Psoas muscle (tissue), 8 donors: ENCODE data around the gene PIGN. TPM values are rescaled to one million over a fixed set of nuclear protein-coding genes. Genes with fewer than 3 reads are reported as not detected.
A peak's percentile ranks its signal among the peaks of the same experiment; 100 is the strongest.

Source experiments
- ATAC-seq, 4 donors: fragments of 200-7000 bp; cut with Tn5 transposase; one replicate each; pipeline ENCODE4 v1.9.1; 2020; ENCODE audit warnings: moderate library complexity in 3 of 4, mild to moderate bottlenecking in 2 of 4
- DNase-seq, 2 donors: peaks; one replicate each; pipeline ENCODE4 v3.0.0-alpha.2; 2020
- H3K27ac ChIP-seq: fragments of 200-600 bp; one replicate; pipeline ENCODE4 v1.8.0; 2022
- H3K27me3 ChIP-seq, 3 donors: fragments of 200-600 bp in 1 of 3; one replicate each; pipeline versions ENCODE4 v1.6.1 to v1.8.0; 2013 to 2022; ENCODE audit warnings: low read length in 2 of 3, mild to moderate bottlenecking in 2 of 3, moderate library complexity in 1 of 3; ENCODE audit not compliant: insufficient read depth in 3 of 3
- H3K36me3 ChIP-seq, 2 donors: fragments of 200-600 bp in 1 of 2; one replicate each; pipeline versions ENCODE4 v1.6.1 to v1.8.0; 2013 to 2022; ENCODE audit warnings: low read depth in 1 of 2, mild to moderate bottlenecking in 1 of 2, moderate library complexity in 1 of 2; ENCODE audit not compliant: insufficient read depth in 1 of 2
- H3K4me1 ChIP-seq: fragments of 200-600 bp; one replicate; pipeline ENCODE4 v1.8.0; 2022
- H3K4me3 ChIP-seq: fragments of 200-600 bp; one replicate; pipeline ENCODE4 v1.8.0; 2022; ENCODE audit warnings: mild to moderate bottlenecking
- H3K9me3 ChIP-seq: fragments of 200-600 bp; one replicate; pipeline ENCODE4 v1.8.0; 2022
- WGBS, 3 donors: extraction: QIAGEN DNeasy Blood & Tissue Kit; methylation state at CpG; one replicate each; pipeline versions ENCODE4 v1.1.6 to v1.1.7; 2013; 5-methylcytosine and 5-hydroxymethylcytosine counted together
- intact Hi-C, 2 donors: fragments of 100-400 bp; cut with DNase I; formaldehyde crosslinking; loops; one replicate each; pipeline versions ENCODE4 v1.11.0 to v1.14.2; 2022
- polyA plus RNA-seq, 3 donors: library from polyadenylated mRNA; stranded (reverse); fragments of 200-250 nt; gene quantifications; one replicate each; pipeline ENCODE4 v1.2.3, GENCODE V29; 2013
- total RNA-seq, 4 donors: library from RNA; stranded (reverse); fragmentation: NEBNext Ultra II Directional in 2 of 4; extraction: Animal tissue kit (Norgen Biotek cat#: 25700) in 2 of 4; gene quantifications; one replicate each; pipeline versions ENCODE4 v1.2.1 to v1.2.4, GENCODE V29; 2021 to 2023
- TF ChIP-seq, protein P1 (sequence below): fragments of 200-600 bp; IDR thresholded peaks from one replicate; pipeline ENCODE4 v1.8.0; 2022; ENCODE audit warnings: antibody characterized with exemption
- donor health status: healthy with polysubstance abuse.
- donor health status: DM: no; HTN: no; CAD: no; lungs with moderate emphysema.
- donor health status: Bipolar disorder and iron deficiency.
- donor health status: healthy.
- donor health status: DM: yes; HTN: yes; CAD: no.
- donor health status: DM: no; HTN: no; CAD: no.
- donor health status: DM: no; HTN: no; CAD: no.
- donor health status: DM: yes; HTN: yes; CAD: no.

Gene PIGN
- total and polyA plus RNA-seq, 7 donors = 3.2 to 18.0 (median 9.5) TPM

DNA sequence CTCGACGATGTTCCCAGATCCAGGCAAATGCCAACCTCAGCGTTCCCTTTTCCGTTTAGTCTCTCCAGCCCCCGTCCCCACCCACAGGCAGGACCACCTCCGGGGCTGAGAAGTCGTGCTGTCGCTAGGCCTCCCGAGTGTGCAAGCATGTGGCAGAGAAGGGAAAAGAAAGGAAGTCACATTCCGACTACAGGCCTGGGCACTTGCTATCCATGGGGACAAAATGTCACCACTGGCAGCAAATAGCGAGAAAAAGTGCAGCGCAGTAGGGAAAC, 420 bp downstream of the PIGN start:
- TF ChIP-seq, protein P1, sequence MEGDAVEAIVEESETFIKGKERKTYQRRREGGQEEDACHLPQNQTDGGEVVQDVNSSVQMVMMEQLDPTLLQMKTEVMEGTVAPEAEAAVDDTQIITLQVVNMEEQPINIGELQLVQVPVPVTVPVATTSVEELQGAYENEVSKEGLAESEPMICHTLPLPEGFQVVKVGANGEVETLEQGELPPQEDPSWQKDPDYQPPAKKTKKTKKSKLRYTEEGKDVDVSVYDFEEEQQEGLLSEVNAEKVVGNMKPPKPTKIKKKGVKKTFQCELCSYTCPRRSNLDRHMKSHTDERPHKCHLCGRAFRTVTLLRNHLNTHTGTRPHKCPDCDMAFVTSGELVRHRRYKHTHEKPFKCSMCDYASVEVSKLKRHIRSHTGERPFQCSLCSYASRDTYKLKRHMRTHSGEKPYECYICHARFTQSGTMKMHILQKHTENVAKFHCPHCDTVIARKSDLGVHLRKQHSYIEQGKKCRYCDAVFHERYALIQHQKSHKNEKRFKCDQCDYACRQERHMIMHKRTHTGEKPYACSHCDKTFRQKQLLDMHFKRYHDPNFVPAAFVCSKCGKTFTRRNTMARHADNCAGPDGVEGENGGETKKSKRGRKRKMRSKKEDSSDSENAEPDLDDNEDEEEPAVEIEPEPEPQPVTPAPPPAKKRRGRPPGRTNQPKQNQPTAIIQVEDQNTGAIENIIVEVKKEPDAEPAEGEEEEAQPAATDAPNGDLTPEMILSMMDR = no peak
- intact Hi-C loops = loop anchor here (2.0 to 10.0 kb wide), 5 partner anchors 61 to 798 kb away; partner anchors contain the start of gene PHLPP1 (in 1 of the 2)
- no peak for DNase-seq
- Histone ChIP-seq H3K27ac (peak overlapping the region; percentile 81), H3K4me1 (peaks cover 36% of the 10 kb centered on the region), H3K36me3 (peaks cover 0 to 2% of the 10 kb centered on the region in 2 donors), H3K27me3 (no peaks in the 10 kb centered on the region), H3K9me3 (no peaks in the 10 kb centered on the region), H3K4me3 (peak overlapping the region; percentile 100)
- WGBS, 3 donors = 0% methylated on average over 12 of the region's 12 CpGs
- peak; percentile 12 to 38 (median 19) for ATAC-seq

DNA sequence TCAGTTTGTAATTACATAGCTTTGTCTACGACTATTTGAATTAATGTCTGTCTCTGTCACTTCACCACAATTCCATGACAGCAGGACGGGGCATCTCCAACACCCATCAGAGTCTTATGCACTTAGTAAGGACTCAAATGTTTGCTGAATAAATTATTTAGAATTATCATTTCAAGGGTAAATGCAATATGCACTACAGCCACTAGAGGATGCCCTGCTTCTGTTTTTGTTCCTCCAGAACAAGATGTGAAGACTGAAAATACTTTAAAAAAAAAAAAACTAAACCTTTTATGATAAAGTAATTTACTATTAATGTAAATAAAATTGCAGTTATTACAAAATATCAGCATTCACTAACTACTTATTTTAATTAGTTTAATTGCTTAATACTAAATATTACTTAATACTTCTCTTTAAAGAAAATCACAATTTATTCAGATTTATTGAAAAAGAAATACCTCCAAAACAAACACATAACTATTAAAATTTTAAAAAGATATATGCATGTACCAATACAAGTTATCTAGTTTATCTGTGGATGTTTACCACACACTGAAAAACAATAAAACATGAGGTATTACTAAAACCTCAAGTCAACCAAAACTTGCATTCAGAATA, 3.2 kb downstream of the PIGN start:
- intact Hi-C loops = loop anchor here in 1 of 2 donors (10.0 kb wide), 3 partner anchors 401 to 801 kb away; partner anchors contain the start of gene PHLPP1
- Histone ChIP-seq H3K27me3 (no peaks in the 10 kb centered on the region), H3K4me1 (peaks cover 11% of the 10 kb centered on the region), H3K36me3 (no peaks in the 10 kb centered on the region), H3K27ac (no peak overlapping the region), H3K9me3 (no peaks in the 10 kb centered on the region), H3K4me3 (no peak overlapping the region)
- WGBS, 3 donors = 10 to 12% (median 11%) methylated on average over 2 of the region's 2 CpGs
- DNase-seq (no peak), ATAC-seq (no peak)
- TF ChIP-seq, protein P1 = peak; percentile 97

DNA sequence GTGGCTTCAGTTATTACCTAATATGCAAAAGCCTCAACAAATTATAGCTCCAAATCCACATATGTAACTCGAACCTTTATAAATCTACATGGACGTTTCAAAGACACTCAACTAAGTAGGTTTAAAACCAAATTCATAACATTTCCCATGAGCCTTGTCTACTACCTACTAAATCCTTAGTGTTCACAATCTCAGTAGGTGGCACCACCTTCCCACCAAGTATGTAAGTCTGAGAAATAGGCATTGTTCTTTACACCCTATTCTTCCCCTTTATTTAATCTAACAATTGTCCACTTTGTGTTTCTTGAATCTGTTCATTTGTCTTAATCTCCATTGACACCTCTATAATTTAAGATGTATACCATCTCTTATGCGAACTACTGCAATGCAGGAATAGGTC, 4.6 kb downstream of the PIGN start:
- TF ChIP-seq, protein P1 = no peak
- no peak for DNase-seq
- intact Hi-C loops = loop anchor here in 1 of 2 donors (10.0 kb wide), 3 partner anchors 403 to 803 kb away; partner anchors contain the start of gene PHLPP1
- Histone ChIP-seq H3K27ac (no peak overlapping the region), H3K4me1 (peaks cover 8% of the 10 kb centered on the region), H3K27me3 (no peaks in the 10 kb centered on the region), H3K4me3 (no peak overlapping the region), H3K36me3 (no peaks in the 10 kb centered on the region), H3K9me3 (no peaks in the 10 kb centered on the region)
- ATAC-seq = no peak
- WGBS, 3 donors = 78 to 81% (median 80%) methylated on average over 3 of the region's 3 CpGs

DNA sequence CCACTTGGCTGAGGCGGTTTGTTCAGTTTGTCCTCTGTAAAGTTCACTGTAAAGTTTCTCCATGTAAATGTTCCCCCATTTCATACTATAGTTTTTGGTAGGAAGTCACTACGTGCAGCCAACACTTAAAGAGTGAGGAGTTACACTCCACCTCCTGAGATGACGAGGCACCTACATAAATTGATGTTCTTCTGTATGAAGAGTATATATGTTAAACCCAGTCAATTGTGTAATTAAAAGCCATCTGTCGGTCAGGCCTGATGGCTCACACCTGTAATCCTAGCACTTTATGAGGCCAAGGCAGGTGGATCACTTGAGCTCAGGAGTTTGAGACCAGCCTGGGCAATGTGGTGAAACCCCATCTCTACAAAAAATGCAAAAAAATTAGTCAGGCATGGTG, 7.6 kb downstream of the PIGN start:
- WGBS, 3 donors = 94 to 98% (median 94%) methylated on average over 4 of the region's 4 CpGs
- Histone ChIP-seq H3K36me3 (no peaks in the 10 kb centered on the region), H3K4me3 (no peak overlapping the region), H3K27me3 (no peaks in the 10 kb centered on the region), H3K9me3 (no peaks in the 10 kb centered on the region), H3K27ac (no peak overlapping the region), H3K4me1 (no peaks in the 10 kb centered on the region)
- DNase-seq = no peak
- intact Hi-C loops = no loop called here
- TF ChIP-seq, protein P1 = no peak
- ATAC-seq = no peak

DNA sequence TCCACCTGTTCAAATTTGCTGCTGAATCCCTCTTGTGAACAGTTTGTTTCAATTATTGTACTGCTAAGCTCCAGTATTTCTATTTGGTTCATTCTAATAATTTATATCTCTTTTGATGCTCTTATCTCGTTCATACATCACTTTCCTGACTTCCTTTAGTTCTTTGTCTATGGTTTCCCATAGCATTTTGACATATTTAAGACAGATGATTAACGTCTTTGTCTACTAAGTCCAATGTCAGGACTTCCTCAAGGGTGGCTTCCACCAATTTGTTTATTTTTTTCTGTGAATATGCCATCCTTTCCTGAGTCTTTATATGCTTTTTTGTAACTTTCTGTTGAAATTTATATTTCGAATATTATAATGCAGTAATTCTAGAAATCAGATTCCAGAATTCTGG, 9.6 kb downstream of the PIGN start:
- H3K27me3 ChIP-seq = no peaks in the 10 kb centered on the region
- H3K4me1 ChIP-seq = no peaks in the 10 kb centered on the region
- H3K9me3 ChIP-seq = no peaks in the 10 kb centered on the region
- no peak overlapping the region for H3K4me3 ChIP-seq
- ATAC-seq (no peak), DNase-seq (no peak)
- 75 to 80% (median 76%) methylated on average over 3 of the region's 3 CpGs for WGBS, 3 donors
- H3K36me3 ChIP-seq = no peaks in the 10 kb centered on the region
- intact Hi-C loops = no loop called here
- H3K27ac ChIP-seq = no peak overlapping the region
- TF ChIP-seq, protein P1 = no peak
